ENCODE results near the gene SMPD2. TPM values are rescaled to one million over a fixed set of nuclear protein-coding genes. Genes with fewer than 3 reads are reported as not detected.

SMPD2 gene
- total and polyA plus RNA-seq, 2 donors (not counting 3 experiments of a cell fraction or from before 2014, with no cell fraction given), result 6.9 to 10.0 TPM

DNA sequence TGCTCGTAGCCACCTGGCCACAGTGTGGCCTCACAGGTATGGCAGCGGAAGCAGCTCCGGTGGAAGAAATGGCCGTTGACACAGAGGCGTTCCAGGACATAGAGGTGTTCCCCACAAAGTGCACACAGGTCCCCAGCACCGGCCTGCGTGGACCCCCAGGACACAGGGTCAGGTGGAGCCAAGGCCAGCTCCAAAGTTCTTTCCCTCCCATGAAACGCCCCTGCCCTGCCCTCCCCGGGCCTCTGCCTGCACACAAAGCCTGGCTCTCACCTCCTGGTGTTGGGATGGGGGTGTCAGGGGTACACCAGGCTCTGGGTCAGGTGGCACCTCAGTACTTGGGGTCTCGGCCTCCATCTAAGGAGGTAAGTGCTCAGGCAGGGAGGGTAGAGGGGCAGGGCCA, 6.6 kb downstream of the SMPD2 start:
- ChIA-PET CTCF (no interaction called here), POLR2A (no interaction called here)
- TF ChIP-seq, protein P1, sequence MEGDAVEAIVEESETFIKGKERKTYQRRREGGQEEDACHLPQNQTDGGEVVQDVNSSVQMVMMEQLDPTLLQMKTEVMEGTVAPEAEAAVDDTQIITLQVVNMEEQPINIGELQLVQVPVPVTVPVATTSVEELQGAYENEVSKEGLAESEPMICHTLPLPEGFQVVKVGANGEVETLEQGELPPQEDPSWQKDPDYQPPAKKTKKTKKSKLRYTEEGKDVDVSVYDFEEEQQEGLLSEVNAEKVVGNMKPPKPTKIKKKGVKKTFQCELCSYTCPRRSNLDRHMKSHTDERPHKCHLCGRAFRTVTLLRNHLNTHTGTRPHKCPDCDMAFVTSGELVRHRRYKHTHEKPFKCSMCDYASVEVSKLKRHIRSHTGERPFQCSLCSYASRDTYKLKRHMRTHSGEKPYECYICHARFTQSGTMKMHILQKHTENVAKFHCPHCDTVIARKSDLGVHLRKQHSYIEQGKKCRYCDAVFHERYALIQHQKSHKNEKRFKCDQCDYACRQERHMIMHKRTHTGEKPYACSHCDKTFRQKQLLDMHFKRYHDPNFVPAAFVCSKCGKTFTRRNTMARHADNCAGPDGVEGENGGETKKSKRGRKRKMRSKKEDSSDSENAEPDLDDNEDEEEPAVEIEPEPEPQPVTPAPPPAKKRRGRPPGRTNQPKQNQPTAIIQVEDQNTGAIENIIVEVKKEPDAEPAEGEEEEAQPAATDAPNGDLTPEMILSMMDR (IDR thresholded peaks at IDR 0.05; ENCODE audit: extremely low read depth in 1 of 2, insufficient read depth in 1 of 2, low read depth in 1 of 2, low read length in 2 of 2), result no peak
- no peak for TF ChIP-seq FOS (IDR thresholded peaks at IDR 0.05; ENCODE audit: borderline replicate concordance, insufficient read depth, low read length)
- TF ChIP-seq JUN (IDR thresholded peaks at IDR 0.05; ENCODE audit: borderline replicate concordance, insufficient read depth, insufficient read length, low read depth), result no peak
- no peak for TF ChIP-seq POLR2A (IDR thresholded peaks at IDR 0.05; ENCODE audit: low read depth, low read length)
- no peak for TF ChIP-seq GATA2 (IDR thresholded peaks at IDR 0.05; ENCODE audit: insufficient read depth, insufficient read length, low read depth, low read length)
- TF ChIP-seq EZH2 (IDR thresholded peaks at IDR 0.05; ENCODE audit: borderline replicate concordance, low read depth, low read length, severe bottlenecking), result no peak
- no peak for TF ChIP-seq POLR2AphosphoS5 (IDR thresholded peaks at IDR 0.05; ENCODE audit: insufficient read depth, low read depth, low read length)
- TF ChIP-seq MYC (IDR thresholded peaks at IDR 0.05; ENCODE audit: low read depth, low read length), result no peak
- TF ChIP-seq, protein P2, sequence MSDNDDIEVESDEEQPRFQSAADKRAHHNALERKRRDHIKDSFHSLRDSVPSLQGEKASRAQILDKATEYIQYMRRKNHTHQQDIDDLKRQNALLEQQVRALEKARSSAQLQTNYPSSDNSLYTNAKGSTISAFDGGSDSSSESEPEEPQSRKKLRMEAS (IDR thresholded peaks at IDR 0.05; ENCODE audit: insufficient read depth, insufficient read length), result no peak
- Histone ChIP-seq H3K9me1 (replicated peaks; ENCODE audit: control insufficient read depth, extremely low read depth, insufficient read depth, low read length) (no peaks in the 10 kb centered on the region), H3K27ac (ENCODE audit: insufficient read depth, low read depth, low read length) (no peak overlapping the region), H3K4me3 (replicated peaks in 1 of 3; ENCODE audit: insufficient read depth in 1 of 3, low read depth in 1 of 3, low read length in 3 of 3) (no peak overlapping the region), H3K4me2 (ENCODE audit: insufficient read depth, low read length) (no peak overlapping the region), H3K4me1 (ENCODE audit: control insufficient read depth, extremely low read depth, insufficient read depth, low read length) (no peaks in the 10 kb centered on the region), H2AFZ (ENCODE audit: low read depth, low read length) (no peak overlapping the region), H4K20me1 (replicated peaks; ENCODE audit: control insufficient read depth, extremely low read depth, insufficient read depth, low read length) (no peaks in the 10 kb centered on the region), H3K9me3 (replicated peaks; ENCODE audit: control insufficient read depth, insufficient read depth, low read length) (no peaks in the 10 kb centered on the region), H3K36me3 (ENCODE audit: control insufficient read depth in 2 of 2, extremely low read depth in 1 of 2, insufficient read depth in 2 of 2, low read length in 2 of 2) (peaks cover 0 to 17% of the 10 kb centered on the region in 2 experiments), H3K79me2 (ENCODE audit: control insufficient read depth, insufficient read depth, low read length) (no peaks in the 10 kb centered on the region), H3K27me3 (ENCODE audit: control insufficient read depth in 2 of 2, insufficient read depth in 2 of 2, low read length in 2 of 2) (no peaks in the 10 kb centered on the region), H3K9ac (replicated peaks; ENCODE audit: extremely low read depth, insufficient read depth, low read length) (no peak overlapping the region)
- dilution Hi-C loops (cut with MboI; ENCODE audit: extremely low pct_ligation_motif_present, low sequenced_read_pairs), result no loop called here
- FAIRE-seq (no peak), DNase-seq (ENCODE audit: low read depth, low spot score) (no peak)
- no TSS peak for BruUV-seq (replicated peaks)
- intact Hi-C loops (cut with micrococcal nuclease), result no loop called here

All from endothelial cell of umbilical vein (primary cell).